GM18508 (cell line): ENCODE measurements around the gene CREB5.

ENCODE experiments used
- ATAC-seq: cut with Tn5 transposase; IDR thresholded peaks from one replicate; pipeline ENCODE4 v1.9.1; 2021; ENCODE audit warnings: moderate number of reproducible peaks; ENCODE audit not compliant: insufficient read depth, unreplicated experiment

The CREB5 gene

DNA sequence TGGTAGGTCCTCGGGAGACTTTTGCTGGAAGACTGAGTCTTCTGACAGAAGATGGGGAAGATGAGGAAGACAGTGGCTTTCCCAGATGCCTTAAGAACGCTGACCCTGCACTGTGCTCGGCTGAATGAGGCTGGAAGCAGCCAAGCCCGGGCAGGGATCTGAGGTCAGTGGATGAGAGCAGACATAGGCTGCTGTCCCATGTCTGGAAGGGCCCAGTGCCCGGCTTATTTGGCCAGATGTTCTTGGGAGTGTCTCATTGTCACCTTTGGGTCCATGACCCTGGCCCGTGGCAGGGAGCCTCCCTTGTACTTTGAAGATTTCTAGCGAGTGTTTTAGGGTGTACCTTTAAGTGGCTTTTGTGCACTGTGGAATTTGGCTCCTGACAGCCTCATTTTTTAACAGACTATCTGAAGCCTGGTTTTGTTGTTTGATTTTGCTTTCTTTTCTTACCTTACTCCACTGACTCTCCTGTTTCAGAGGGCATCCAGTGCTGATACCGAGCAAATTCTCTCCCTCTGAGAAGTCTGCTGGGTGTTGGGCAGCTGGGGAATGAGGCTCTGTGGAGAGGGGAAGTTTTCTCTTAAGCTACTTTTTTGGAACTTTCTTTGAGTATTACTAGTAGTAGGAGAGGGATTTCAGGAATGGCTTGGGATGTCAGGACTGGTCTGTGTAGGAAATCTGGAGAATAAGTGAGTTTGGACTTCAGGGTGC, 61.4 kb downstream of the CREB5 start:
- ATAC-seq, result no peak

DNA sequence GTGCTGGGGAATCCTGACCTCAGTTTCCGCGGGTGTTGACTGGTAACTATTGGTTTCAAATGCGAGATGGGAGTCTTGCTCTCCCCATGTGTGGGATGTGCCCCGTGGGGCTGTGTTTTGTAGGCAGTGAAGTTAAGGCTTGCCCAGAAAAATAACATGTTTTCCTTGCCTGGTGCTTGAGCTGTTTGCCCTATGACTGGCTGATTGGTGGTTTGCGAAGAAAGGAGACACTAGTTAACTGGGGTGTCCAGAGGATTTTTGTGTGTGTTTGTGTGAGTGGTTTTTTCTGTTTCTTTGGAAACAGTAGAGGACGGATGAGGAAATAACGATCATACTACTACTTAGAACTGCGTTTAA, 61.9 kb downstream of the CREB5 start:
- no peak for ATAC-seq

DNA sequence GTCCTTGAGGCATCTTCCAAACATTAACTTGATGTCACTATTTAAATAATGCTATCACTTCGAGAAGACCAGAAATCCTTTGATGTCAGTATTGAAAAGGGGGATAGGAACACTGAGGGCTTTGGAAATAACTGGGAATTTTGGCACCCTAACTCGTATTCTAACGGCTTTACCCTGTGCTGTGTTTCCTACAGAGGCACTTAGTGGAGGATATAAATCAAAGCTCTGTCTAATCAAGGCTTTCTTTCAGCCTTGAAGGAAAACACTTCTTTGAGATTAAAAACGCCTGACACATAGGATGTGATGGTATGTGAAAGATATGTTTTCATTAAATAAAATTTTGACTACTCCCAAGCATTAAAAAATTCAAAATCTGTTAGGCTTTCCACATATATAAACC, 62.3 kb downstream of the CREB5 start:
- ATAC-seq, result no peak

DNA sequence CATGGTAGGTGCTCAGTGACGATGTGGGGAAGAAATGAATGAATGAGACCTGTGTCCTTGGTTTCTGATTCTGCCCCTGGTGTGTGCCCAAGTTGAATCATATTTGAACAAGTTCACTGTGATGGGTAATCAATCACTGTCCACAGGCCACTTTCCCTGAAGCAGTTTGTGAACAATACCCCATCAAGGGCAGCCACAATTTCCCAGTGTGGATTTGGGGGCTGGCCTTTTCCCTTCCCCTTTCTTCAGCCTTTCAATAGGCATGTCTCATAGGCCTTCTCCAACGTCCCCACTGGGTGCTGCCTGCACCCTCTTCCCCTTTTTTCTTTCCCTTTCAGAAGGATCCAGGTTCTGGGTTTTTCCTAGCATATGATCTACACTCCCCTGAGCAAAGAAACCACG, 64.7 kb downstream of the CREB5 start:
- ATAC-seq, result no peak

DNA sequence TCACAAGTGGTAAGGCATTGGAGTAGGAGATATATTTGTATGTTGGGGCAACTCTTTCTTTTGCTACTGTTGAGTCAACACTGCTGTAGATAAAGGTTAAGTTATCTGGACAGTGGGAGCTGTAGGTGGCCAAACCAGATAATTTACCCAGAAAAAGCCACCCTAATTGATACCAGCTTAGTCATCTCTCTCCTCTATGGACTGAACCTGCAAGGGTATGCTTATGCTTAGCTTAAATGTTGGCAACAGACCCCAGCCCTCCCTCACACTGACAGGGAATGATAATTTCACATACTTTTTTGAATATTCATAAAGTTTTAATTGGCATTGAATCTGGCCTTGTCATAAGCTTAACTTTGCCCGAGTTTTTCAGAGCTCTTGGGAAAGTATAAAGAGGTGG, 66.3 kb downstream of the CREB5 start:
- ATAC-seq, result no peak

DNA sequence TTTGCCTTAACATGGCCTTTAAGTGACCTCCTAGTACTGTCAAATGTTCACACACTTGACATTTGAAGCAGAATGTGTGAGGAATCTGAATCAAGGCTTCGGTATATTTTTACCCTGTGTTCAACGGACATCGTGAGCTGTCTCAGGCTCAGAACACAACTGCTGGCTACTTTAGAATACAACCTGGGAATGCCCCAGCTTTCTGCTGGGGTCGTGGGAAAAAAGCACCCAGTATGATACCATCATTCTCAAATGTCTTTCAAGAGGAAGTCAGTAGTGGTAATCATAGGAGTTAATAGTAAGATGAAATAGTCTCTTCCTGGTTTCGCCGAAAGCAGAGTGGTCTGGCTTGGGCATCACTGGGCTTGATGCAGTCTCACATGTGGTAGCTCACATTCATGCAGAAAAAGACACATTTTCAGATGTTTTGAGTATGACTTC, 67.2 kb downstream of the CREB5 start:
- ATAC-seq, result peak; percentile 65

DNA sequence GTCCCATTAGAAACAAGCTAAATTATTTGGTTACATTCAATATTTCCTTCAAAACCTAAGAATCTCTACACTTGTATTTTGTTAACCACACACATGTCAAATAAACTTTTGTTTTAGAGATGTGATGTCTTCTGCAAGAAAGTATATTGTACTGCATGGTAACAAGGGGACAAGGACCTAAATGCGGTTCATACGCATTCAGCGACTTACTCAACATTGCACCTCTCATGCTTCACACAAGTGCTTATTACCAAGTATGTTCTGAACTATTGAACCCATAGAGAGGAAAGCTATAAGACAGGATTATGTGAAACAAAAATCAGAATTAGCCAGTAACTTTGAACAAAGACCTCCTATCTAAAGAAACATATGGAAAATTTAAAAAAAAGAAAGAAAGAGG, 68.3 kb downstream of the CREB5 start:
- no peak for ATAC-seq

DNA sequence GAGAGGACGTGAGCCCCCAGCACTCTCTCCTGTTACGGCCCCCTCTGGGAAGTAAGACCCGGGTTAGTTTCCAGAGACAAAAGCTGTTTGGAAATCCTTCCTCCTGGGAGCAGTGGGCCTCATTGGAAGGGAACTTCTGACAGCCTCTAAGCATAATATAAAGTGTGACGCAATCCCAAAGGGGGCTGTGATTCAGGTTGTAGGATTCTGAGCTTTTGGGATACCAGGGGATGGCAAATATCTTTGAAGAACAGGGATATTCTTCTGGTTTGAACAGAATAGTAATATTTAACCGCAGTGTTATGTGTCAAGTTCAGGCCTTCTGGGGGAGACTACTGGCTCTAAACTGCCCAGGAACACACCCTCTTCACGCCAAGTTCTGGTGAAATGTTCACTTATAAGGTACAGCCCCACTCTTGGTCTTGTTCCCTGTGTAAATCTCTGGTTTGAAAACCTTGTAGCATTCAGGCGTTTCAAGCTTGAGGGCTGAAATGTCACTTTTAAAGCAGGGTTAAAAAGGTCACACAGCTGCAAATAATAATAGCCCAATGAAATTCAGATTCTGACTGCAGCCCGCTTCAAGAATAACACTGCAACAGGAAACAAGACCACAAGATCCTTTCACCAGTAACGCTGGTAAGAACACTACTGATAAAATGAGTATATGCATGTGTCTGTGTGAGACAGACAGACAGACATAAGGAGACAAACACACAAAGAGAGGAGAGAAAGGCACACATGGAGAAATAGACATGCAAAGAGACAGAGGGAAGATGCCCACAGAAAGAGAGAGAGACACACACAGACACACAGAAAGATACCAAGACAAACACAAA, 69.0 kb downstream of the CREB5 start:
- ATAC-seq, result peak; percentile 37

DNA sequence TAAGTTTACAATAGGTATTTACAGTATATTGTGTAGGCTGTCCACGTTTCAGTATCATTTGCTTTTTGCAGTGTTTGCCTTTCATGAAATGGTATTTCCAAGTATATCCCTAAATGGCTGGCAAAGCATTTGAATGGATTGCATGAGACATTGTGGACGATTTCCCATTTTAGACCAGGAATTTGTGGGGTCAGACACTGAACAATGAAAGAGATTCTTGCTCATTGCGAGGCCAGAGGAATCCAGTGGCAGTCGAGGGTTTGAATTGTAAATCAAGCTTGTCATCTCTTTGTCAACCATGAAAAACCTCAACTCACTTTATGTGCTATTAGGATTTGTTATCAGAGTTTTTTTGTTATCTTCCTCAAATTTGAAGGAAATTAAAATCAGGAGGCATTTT, 70.8 kb downstream of the CREB5 start:
- no peak for ATAC-seq

DNA sequence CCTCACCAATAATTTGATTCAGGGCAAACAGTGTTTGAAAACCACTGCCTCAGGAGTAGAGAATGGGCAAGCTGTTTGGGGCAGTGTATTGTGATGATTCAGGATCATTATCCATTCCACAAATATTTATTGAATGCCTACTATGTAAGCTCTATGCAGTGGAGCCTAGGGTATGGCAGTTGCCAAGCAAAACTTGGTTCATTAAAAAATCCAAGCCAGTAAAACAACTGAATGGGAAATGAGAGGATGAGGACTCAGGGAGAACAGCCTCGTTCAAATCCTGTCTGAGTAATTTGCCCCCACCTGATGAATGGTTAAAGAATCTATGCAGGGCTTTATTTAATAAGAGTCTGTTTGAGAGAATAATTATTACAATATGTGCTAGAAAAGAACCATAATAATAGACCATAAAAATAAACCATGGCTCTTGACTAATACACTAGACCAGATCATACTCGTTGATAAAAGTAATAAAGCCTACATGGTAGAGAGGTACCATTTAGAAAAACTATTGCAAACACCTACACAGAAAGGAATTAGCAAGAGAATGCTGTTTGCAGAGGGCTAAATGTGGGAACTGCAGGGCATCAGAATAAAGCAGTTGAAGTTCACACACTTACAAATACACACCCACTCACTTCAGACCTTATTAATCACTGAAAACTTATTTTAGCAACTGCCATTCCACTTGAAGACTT, 71.7 kb downstream of the CREB5 start:
- ATAC-seq, result no peak

DNA sequence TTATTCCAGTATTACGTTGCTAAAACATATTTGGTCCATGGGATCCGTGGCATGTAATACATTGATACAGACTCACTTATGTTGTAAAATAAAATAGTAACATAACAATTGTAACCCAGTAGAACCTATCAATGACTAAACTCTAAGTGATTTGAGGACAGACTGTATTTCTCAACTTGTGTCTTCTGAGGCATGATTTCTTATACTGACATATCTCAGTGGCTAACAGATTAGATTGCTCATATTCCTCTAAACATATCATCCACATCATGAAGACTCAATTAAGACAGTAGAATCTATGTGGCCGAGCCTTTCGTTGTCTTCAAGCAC, 72.3 kb downstream of the CREB5 start:
- ATAC-seq, result no peak

DNA sequence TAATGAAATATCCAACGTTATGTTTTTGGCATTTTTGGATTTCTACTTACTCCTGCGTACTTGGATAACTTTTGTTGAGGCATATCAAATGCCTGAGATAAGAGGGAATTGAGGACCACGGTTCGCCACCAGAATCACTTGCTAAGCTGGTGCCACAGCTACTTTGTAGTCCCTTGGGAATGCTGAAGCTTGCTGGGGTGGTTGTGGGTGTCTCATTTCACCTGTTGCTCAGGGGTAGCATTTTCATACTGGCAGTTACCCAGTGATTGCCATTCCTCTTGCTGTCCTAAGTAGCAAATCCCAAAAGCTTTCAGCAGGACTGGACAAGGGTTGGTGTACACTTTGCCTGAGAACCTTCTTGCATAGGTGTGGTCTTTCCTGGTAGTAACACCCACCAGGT, 75.2 kb downstream of the CREB5 start:
- ATAC-seq, result no peak

DNA sequence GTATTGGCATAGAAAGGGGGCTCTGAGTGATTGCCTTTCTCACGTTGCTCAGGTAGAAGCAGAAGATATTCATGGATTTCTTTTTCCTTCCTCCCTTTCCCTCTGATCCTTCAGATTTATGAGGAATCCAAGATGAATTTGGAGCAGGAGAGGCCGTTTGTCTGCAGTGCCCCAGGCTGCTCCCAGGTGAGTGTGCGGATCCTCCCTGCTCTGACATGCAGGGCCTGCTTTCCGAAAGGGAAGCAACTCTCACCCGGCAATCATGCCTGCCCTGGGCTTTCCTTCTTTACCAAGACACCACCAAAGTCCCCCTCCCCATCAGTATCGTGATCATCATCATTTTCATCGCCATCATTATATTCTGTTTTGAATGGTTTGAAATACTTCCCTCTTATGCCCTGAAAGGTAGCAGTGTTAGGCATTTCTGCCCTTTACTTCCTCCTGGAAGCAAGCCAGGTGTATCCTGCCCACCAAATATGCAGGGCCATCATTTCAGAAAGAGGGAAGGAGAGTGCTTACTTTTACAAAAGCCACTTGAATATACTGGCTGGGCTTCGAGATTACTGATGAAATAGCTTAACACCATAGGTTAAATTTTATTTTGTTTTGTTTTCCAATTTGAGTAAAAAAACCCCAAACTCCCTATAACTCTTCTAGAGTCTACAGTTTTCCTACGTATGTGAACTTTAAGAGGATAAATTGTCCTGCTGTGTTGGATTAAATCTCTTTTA, 75.9 kb downstream of the CREB5 start:
- ATAC-seq, result no peak

DNA sequence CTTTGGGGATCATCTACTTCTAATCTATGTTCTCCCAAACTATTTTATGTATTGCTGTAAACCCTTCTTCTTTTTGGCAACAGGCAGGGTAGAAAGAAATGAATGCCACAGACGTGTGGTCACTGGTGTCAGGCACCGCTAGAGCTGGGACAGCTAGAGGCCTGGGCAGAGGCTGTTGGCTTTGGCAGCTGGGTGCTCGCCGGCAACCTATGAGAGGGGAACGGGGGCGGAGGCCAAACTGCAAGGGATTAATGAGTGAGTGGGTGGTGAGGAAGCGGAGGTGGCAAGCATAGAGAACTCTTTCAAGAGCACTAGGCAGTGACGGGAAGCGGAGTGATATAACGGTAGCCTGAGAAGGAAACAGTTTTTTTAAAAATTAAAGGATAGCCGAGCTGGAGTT, 78.5 kb downstream of the CREB5 start:
- ATAC-seq, result no peak

DNA sequence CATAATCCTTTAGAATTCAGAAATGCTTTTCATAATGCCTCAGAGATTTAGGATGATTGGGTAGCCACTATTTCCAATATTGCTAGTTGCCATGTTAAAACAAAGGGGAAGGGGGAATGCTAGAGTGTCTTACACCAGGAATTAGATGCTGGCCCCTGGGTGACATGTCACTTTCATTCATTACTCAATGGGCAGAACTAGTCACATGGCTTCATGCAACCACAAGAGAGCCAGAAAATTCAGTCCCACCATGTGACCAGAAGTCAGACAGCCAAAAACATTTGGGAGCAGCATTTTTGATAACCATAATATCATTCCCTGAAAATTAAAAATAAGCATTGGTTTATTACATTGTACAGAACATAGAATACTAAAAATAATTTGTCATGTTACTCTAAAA, 81.2 kb downstream of the CREB5 start:
- ATAC-seq, result no peak

DNA sequence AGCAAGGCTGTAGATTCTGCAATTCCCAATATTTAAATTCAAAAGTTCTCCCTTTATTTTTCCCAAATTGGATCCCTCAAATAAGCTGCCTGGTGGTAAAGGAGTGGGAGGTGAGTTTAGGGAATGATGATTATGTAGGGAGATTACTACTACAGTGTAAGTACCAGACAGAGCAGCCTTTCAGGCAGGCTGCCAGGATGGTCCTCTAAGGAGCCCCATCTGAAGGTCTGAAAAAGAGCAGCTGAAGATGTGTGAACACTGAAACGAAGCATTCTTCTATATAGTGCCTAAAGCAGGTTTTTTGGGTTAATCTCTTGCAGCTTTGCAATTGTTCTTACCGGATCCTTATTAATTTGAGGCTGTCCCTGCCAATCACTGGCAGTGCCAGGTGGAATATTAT, 84.7 kb downstream of the CREB5 start:
- no peak for ATAC-seq

DNA sequence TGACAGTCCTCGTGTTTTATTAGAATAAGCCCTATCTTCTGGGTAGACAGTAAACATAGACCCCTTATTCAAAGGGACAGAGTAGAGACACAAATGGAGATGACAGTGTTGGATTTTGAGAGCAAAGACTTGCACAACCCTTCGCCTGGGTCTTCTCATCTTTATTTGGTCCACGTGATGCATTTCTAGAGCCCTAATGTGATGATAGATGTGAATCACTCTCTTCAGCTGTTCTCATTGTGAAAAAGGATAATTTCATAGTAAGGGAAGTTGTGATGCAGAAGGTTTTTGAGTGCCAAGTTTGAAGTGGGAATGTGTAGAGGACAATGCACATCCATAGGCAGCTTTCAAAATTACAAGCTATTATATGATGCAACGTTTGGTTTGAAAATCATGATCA, 86.3 kb downstream of the CREB5 start:
- no peak for ATAC-seq

DNA sequence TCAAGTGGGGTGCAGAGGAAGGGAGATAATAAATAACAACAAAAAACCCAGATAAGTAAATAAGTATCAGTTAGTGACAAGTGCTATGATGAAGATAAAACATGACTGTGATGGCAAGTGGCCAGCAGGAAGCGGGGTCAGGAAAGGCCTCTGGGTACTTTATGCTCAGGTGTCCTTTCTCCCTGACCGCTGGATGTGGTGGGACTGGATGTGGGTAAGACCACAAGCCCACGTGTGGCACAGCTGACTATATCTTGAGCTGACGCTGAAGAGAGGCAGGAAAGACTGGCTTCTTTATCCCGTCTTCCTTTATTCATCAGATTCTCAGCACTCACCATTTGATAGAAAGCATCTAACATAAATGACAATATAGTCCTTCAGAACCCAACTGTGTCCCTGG, 87.8 kb downstream of the CREB5 start:
- ATAC-seq, result no peak

DNA sequence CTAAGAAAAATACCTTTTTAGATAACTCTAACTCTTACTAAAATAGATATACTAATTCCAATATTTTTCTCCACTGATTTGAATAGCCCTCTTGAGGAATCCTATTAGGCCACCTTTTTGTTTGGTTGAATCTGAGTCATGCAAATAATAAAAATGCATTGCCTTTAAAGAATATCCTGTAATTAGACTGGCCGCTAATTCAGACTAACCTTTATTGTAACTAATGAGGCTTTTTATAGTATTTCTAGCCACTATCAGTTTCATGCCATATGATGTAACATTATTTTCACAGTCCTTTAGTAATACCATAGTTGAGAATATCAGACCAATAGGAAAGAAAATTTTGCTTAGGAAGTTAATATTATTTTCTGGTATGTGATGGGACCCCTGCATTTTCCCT, 90.1 kb downstream of the CREB5 start:
- no peak for ATAC-seq

DNA sequence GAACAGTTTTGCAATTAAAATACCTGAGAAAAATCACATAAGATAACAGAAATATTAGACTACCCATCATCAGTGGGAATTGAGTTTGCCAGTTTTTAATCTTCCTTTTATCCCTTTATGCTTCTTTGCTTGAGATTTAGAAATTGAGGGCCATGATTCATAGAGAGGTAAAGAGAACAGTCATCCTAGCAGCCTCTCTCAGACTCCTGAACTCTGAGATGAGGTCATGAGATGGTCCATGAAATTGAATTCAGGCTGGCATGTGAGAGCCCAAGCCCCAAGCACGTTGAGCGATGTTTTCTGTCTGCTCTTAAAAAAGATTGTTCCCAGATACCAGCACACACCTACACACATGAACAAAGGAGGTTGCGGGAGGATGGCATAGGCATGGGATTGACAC, 91.1 kb downstream of the CREB5 start:
- ATAC-seq, result no peak

DNA sequence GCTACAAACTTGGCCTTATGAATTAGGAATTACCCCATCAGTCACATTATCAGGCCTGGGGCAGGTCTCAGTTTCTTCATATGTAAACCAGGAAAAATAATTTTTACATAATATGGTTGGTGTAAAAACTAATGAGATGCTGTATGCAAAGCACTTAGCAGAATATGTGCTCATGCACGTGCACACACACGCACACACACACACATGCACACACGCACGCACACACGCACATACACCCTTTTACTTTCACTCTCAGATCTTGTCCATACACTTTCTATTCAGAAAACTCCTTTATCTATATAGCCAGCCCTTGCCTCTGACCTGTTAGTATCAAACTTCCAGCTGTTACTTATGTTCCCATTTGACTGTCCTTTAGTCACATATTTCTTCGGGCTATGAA, 92.7 kb downstream of the CREB5 start:
- ATAC-seq, result no peak
